ENCODE measurements around the gene SYNJ1.

- no peak for TF ChIP-seq POLR2AphosphoS5 (IDR thresholded peaks at IDR 0.05; ENCODE audit: low read depth, low read length)
- TF ChIP-seq TAF1 (IDR thresholded peaks at IDR 0.05; ENCODE audit: borderline replicate concordance, insufficient read depth, low read length), result no peak
- no peak for TF ChIP-seq REST (IDR thresholded peaks at IDR 0.05; ENCODE audit: insufficient read depth in 1 of 2, low read depth in 2 of 2, low read length in 2 of 2)
- TF ChIP-seq FOXP2 (optimal IDR thresholded peaks at IDR 0.05; ENCODE audit: borderline replicate concordance, extremely low read depth, extremely low read length, insufficient read depth), result no peak
Measured at GRCh38 chr21:32593690-32594089, 134.1 kb downstream of the SYNJ1 start.

Measured in PFSK-1 (cell line).